ENCODE data around the gene BZW1.

DNA sequence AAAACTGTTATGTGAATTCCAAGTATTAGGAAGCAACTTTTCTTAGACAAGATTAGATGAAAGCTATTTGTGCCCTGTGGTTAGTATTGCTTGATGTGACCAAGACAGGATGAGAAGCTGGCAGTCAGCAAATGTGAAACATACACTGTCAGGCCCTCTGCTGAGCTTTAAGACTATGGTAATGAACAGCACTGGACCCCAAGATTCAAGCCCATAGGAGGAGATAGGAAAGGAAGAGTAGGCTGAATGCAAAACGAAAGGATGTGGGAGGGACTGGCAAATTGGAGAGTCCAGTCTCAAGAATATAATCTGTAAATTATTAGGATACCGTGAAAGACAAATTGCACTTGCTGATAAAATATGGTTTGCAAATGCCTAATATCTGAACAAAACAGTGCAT lies 16.4 kb downstream of the BZW1 start:
- TF ChIP-seq, protein P1, sequence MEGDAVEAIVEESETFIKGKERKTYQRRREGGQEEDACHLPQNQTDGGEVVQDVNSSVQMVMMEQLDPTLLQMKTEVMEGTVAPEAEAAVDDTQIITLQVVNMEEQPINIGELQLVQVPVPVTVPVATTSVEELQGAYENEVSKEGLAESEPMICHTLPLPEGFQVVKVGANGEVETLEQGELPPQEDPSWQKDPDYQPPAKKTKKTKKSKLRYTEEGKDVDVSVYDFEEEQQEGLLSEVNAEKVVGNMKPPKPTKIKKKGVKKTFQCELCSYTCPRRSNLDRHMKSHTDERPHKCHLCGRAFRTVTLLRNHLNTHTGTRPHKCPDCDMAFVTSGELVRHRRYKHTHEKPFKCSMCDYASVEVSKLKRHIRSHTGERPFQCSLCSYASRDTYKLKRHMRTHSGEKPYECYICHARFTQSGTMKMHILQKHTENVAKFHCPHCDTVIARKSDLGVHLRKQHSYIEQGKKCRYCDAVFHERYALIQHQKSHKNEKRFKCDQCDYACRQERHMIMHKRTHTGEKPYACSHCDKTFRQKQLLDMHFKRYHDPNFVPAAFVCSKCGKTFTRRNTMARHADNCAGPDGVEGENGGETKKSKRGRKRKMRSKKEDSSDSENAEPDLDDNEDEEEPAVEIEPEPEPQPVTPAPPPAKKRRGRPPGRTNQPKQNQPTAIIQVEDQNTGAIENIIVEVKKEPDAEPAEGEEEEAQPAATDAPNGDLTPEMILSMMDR (IDR thresholded peaks at IDR 0.05) = no peak
- TF ChIP-seq POLR2A (IDR thresholded peaks at IDR 0.05) (no peak), EP300 (IDR thresholded peaks at IDR 0.05) (no peak), POLR2AphosphoS5 (IDR thresholded peaks at IDR 0.05) (no peak)
